ENCODE data around the gene MX1.
"Not testable (repeated sequence)": the region's sequence is repeated elsewhere in the genome, so short reads cannot be mapped to it uniquely, and the experiment has no call there.

Gene MX1

DNA sequence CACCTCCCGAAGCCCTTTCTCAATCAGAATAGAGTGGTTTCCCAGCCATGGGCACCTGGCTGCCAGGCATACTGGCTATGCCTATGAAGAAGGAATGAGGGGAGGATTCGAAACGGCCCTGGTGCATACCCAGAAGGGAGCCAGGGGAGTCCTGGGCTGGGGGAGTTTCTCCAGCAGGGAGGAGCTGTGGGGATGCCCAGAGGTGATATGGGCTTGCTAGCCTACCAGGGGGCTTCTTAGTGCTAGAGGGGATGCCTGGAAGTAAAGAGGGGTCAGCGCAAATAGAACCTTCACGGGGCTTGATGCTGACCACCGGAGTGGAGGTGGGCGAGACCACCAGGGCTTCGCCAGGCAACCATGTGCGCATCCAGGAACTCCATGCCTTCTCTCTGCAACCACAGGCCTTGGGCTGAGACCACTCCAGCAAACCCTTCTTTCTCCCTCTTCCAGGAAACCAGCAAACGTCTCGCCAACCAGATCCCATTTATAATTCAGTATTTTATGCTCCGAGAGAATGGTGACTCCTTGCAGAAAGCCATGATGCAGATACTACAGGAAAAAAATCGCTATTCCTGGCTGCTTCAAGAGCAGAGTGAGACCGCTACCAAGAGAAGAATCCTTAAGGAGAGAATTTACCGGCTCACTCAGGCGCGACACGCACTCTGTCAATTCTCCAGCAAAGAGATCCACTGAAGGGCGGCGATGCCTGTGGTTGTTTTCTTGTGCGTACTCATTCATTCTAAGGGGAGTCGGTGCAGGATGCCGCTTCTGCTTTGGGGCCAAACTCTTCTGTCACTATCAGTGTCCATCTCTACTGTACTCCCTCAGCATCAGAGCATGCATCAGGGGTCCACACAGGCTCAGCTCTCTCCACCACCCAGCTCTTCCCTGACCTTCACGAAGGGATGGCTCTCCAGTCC lies 18.2 kb upstream of the MX1 start:
- DNase-seq, result no peak

DNA sequence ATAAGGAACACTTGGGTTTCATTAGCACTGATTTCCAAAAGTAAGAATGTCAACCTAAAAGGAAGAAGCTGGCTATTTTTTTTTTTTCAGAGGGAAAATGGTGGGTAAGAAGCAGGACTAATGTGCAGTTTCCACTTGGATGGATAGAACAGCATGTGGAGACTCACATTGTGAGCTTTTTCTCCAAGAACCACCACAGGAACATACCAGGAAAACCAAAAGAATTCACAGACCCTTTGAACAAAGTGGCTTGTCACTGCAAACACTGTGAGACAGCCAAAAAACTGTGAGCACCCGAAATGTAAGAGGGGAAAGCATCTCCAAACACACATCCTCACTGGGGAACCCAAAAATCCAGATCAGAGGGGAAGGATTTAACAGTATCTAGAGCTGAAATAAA lies 15.7 kb upstream of the MX1 start:
- DNase-seq, result no peak

DNA sequence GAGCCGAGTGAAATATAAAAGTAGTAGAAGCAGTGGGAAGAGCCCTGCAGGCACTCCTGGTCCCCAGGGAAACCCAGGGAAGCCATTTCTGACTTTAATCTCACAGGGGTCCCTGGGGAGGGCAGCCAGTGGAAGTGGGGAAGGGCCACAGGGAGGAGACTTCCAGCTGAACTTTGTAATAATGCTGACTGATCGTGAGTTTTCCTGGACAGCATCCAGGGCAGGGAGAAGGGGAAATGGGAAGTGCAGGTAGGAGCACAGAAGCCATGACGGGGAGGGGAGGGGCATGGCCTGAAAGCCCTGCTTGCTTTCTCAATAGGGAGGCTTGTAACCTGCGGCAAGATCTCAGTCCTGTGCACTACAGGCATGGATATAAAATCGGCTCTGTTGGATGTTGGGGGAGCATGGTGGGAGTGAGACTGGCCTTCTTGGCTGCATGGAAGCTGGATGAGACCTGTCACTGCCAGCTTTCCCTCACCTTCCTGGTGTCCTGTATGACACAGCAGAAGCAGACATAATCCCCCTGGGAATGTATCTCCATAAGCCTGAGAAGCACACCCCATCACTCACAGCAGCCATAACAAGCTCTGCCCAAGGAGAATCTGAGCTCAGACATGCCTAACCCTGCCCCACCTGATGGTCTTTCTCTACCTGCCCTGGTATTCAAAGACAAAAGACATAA lies 15.1 kb upstream of the MX1 start:
- DNase-seq, result no peak

DNA sequence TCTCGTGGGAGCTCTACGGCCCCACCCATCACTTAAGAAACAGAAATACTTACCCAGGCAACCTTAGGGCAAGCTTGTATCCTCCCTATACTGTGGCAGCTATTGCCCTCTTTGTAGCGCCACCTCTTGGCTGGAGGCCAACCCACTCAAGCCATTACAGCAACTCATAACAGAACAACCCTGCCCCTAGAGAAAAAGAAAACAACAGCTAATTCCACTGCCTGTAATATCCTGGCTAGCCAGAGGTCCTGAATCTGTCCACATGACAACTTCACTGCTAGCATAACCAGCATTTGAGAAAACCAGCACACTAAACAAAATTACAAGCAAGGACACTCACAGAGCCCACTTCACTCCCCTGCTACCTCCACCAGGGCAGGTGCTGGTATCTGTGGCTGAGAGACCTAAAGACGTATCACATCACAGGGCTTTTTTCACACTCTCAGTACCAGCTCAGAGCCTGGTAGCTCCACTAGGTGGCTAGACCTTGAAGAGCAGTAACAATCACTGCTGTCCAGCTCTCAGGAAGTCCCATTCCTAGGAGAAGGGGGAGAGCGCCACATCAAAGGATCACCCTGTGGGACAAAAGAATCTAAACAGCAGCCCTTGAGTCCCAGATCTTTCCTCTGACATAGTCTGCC lies 14.5 kb upstream of the MX1 start:
- DNase-seq, result no peak

DNA sequence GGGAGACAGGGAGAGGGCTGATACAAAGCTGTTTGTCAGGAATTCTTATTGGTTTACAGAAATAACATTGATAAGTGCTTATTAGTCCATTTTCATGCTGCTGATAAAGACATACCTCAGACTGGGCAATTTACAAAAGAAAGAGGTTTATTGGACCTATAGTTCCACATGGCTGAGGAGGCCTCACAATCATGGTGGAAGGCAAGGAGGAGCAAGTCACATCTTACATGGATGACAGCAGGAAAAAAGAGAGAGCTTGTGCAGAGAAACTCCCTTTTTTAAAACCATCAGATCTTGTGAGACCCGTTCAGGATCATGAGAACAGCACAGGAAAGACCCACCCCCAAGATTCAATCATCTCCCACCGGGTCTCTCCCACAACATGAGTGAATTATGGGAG lies 8.5 kb upstream of the MX1 start:
- not testable (repeated sequence) for DNase-seq

DNA sequence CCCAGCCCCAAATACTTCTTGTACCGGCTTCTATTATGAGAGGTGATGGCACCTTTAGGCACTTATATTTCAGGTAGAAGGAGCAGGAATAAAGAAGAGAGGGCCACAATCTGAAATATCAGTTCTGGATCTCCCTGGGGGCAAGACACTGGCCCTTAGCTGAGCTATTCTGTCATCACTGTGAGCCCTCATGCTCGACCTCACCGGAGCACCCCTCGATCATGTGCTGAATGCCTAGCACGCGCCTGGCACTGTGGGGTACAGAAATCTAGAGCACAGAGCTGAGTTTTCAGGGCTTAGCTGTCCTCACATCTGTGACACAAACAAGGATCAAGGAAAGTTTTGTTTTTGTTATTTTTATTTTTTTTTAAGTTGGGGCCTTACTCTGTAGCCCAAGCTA lies 7.6 kb upstream of the MX1 start:
- no peak for DNase-seq

DNA sequence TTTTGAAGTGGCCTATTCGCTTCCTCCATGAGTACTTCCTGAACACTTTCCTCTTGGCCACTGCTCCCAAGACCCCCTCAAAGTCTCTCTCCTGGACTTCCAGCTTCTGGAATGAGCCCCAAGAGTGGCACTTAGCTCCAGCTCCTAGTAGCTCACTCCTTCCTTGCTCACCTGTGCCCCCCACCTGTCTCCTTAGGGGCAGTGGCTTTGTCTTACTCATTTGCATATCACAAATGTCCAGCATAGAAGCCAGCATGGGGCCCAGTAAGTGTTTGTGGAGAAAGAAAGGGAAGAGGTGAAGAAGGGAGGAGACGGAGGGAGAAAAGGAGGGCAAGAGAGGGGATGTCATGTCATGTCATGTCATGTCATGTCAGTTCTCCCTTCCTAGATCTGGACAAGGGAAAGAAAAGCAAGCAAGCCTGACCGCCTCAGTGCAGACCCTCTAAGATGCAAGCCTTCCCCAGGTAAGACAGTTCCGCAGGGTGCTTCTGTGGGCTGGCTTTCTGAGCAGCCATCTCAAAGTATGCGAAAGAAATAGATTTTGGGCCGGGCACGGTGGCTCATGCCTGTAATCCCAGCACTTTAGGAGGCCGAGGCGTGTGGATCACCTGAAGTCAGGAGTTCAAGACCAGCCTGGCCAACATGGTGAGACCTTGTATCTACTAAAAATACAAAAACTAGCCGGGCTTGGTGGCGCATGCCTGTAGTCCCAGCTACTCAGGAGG lies 6.9 kb upstream of the MX1 start:
- no peak for DNase-seq

DNA sequence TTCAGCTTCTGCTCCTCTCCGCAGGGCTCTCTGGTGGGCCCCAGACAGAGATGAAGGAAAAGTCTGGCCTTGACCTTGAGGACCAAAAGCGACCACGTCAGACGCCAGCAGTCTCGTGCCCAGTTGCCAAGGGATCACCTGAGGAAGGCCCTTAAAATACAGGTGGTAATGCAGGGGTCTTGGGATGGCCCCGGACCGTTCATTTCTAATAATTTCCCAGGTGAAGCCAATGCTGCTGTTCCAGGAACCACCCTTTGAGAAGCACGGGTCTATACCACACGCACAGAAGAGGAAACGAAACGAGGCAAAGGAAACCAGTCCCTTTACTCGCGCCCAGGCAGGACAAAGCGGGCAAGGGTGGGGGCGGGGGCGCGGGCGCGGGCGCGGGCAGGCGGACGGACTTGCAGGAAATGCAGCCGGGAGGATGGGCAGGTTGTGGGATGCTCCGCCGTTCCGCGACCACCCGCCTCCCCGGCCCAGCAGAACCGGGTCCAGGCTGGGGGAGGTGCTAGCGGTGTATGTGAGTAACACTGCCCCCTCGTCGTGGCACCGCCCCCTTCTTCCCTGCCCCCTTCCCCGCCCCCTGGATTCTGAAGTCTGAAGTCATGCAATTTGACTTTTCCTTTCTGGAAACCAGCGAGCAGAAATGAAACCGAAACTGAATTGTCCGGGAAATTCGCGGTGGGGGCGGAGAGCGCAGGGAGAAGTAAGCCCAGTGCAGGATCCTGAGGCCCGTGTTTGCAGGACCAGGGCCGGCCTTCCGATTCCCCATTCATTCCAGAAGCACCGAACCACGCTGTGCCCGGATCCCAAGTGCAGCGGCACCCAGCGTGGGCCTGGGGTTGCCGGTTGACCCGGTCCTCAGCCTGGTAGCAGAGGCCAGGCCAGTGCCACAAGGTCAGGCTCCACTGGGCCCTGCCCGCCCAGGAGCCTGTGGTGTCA lies 5.8 kb upstream of the MX1 start:
- peak; percentile 68 for DNase-seq

DNA sequence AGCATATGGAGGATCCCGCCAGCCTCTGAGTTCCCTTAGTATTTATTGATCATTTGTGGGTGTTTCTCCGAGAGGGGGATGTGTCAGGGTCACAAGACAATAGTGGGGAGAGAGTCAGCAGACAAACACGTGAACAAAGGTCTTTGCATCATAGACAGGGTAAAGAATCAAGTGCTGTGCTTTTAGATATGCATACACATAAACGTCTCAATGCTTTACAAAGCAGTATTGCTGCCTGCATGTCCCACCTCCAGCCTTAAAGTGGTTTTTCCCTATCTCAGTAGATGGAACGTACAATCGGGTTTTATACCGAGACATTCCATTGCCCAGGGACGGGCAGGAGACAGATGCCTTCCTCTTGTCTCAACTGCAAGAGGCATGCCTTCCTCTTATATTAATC lies 5.0 kb upstream of the MX1 start:
- DNase-seq, result not testable (repeated sequence)

DNA sequence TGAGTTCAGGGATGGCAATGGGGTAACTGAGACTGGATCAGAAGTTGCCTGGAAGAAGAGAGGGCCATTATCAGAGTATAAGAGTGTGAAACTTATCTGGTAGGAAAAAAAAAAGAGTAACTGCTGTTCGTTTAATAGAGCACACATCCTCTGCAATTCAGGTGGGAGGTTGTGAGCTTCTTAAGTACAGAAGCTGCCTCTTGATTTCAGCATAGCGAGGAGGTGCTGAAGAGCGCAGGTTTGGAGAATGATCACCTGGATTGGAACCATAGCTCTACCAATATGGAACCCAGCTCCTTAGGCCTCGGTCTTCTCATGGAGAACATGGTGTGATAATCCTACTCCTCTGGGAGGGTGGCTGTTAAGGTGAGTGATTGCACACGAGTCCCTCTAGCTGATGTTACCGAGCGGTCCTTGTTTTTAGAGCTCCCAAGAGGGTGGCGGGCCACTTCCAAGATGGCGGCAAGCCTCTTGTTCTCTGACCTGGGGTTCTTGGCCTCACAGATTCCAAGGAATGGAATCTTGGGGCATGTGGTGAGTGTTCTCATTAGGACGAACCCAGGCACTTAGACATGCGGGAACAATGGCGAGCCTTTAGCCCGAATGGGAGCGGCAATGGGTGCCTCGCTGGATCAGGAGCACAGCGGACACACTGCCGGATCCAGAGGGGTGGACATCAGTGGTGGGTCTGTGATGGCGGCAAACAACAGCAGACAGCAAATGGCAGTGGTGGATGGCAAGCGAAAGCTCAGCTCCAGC lies 3.3 kb upstream of the MX1 start:
- DNase-seq, result no peak

DNA sequence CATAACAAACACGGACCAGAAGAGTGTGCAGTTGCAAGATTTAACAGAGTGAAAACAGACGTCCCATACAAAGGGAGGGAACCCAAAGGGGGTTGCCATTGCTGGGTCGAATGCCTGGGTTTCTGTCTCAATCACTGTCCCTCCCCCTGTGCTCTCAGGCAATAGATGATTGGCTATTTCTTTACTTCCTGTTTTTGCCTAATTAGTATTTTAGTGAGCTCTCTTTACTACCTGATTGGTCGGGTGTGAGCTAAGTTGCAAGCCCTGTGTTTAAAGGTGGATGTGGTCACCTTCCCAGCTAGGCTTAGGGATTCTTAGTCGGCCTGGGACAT lies 2.8 kb upstream of the MX1 start:
- not testable (repeated sequence) for DNase-seq

DNA sequence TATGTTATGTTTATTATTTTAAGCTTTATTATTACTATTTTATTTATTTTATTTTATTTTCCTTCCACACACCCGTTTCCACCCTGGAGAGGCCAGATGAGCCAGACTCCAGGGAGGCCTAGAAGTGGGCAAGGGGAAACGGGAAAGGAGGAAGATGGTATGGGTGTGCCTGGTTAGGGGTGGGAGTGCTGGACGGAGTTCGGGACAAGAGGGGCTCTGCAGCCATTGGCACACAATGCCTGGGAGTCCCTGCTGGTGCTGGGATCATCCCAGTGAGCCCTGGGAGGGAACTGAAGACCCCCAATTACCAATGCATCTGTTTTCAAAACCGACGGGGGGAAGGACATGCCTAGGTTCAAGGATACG lies 468 bp upstream of the MX1 start:
- no peak for DNase-seq

DNA sequence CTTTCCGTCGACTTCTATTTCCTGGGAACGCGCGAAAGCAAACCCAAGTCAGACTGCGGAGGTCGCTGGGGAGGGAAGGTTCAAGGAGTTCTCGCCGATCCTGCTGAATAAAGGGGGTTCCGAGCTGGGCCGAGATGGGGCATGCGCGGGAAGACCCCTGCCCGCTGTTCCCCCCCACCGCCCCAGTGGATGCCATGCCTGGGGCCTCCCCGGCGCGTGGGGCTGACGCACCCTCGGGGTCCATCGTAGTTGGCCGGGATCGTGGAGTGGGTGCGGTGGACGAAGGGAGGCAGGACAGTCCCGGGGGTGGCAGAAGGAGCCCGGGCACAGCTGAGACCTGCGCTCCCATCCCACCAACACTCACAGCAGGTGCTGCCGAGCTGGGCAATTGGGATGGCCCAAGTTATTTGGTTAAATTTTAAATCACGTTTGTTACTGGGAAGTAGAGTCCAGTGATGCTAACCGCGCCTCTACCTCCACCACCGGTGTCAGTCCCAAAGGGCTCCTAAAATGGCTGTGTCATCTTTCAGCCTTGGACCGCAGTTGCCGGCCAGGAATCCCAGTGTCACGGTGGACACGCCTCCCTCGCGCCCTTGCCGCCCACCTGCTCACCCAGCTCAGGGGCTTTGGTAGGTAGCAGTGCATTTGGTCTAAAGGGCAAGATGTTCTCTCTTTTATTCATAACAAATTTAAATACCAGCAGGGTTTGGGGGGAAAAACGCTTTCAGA lies 801 bp downstream of the MX1 start:
- no peak for DNase-seq

DNA sequence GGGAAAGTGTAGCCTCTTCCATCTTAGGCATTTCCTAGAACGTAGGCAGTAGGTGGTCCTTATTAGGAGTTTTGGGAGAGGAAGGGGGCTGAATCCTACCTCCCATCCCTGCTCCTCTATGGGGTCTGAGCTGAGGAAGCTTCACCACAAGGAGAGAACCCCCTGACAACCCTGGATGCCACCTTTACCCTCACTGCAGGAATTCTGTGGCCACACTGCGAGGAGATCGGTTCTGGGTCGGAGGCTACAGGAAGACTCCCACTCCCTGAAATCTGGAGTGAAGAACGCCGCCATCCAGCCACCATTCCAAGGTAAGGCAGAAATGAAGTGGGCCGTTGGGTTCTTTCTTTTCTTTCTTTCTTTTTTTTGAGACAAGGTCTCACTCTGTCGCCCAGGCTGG lies 1.5 kb downstream of the MX1 start:
- no peak for DNase-seq

DNA sequence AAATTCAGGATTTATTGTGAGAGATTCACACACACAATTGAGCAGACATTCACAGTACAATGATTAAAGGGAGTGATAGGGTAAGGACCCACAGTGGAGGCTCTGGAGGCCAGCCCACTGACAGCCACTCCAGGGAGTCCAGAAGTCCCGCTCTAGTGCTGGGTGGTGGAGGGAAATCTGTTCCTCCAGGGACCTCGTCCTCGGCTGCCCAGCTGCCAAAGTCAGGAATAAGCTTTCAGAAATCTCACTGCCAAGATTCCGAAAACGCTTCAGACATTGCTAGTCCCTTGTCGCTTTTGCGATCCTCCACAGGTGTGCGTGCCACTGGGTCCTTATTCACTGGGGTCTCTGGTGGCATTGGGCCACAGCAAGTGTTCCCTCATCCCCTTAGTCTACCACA lies 2.3 kb downstream of the MX1 start:
- DNase-seq, result no peak

DNA sequence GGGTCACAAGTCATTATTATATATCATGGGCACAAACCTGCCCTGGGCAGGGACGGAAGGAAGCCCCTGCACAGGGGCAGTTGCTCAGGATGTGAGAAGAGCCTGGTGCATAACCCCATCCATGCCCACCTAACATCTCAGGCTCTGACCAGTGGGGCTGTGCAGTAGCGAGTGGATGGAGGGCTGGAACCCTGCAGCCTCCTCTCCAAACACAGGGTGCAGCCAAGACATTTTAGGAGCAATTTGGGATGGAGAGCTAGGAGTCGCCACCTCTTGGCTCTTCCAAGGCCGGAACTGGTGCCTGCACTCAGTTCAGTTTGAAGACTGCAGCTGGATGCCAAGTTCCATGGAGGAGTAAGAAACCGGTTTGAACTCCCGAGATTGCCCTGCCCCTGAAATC lies 2.8 kb downstream of the MX1 start:
- DNase-seq, result no peak

DNA sequence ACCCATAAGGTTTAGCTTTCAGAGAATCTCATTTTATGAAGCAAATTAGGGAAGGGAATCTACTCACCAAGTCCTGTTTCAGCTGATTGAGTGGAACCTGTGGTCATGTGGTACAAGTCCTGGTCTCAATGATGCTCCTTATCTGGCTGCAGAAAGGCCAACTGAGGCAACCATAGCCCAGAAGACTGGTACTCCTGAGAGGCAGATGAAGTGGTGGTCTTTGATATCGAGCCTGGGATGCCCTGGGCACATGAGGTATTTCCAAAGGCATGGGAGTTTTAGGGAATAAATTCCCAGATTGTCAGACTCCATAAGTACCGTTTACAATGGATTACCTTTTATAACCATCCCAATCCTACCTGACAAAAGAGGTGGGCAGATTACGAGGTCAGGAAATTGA lies 3.3 kb downstream of the MX1 start:
- no peak for DNase-seq

DNA sequence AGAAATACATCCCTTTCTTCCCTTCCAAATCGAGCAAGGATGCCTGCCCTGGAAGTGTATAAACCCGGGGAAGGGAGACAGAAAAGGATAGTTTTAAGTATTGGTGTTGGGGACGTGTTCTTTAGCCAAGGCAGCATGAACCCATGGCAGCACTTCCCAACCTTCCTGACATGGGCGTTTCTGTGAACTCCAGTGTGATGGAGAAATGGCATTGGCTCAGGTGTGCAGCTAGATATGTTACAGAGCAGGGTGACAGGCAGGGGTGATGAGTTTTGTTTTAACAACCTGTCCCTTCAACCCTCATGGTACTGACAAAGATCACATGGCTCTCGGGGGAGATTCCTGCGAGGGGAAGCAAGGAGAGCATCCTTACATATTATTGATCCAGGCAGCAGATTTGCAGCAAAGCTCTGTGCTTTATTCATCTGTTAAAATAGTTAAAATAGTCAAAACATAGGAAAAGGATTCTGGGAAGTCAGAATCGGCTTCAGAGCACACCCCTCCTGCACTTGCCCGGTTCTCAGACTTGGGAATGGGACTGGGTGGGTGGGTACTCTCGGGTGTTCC lies 4.0 kb downstream of the MX1 start:
- no peak for DNase-seq

DNA sequence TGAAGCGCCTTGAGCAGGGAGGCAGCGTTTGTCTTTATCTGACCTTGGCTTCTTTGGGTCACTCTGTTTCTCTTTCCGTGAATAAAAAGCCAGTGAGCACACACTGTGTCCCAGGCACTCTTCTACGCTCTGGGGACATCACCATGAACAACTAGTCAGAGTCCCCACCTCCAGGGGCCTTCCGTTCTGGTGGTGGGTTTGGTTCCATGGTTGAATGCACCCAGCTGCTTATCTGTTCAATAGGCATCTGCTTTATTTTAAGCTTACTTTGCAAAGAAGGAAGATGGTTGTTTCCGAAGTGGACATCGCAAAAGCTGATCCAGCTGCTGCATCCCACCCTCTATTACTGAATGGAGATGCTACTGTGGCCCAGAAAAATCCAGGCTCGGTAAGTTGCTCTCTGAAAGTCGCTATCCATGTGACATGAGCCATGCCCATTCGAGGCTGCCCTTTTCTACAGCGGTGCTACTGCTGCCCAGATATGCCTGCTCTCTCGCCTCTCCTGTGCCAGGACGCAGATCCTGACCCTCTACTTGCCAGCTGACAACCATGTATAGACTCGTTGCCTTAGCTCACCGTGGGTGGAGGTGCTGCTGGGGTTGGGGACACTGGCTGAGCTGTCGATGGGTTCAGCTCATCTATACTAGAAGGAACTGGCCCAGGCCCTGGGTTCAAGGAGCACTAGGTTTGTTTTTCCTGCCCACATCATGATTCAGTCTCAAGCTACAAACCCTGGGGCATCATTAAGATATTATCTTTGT lies 5.9 kb downstream of the MX1 start:
- no peak for DNase-seq
